Cerebellar nuclear complex (tissue), 1 donor: ENCODE results near the gene PARD3B.
"Not testable (repeated sequence)": the region's sequence is repeated elsewhere in the genome, so short reads cannot be mapped to it uniquely, and the experiment has no call there.

ENCODE experiments used
- DNase-seq, 2 experiments: peaks; one replicate each; lab custom pipeline; 2025; lab: John Stamatoyannopoulos, UW

Gene PARD3B

DNA sequence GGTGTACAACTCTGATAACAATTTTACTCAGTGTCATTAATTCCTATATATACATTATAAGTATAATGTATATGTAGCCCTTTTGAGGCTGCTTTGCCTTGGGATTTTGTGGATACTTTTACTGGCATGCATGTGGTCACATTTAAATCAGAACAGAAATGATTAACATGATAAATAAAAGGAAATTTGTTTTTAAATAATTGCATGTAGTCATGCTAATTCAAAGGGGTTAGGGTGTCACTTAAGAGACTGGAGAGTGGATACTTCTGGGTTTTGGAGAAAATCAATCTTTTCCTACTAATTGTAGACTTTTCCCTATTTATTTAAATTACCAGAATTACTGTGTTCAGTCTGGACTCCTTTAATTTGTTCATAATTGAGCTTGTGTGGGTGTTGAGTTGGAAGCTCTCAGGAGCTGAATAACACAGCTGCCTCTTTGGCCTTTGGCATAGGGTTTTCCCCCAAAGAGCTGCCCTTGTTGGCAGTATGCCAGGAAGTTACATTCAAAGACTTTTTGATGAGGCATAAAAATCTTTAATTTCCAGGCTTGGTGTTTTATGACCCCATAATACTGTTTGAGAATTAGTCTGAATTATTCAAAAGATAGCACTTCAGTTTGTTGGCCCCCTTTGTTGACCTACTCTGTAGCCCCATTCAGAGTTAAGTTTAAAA lies 652.3 kb downstream of the PARD3B start:
- no peak for DNase-seq

DNA sequence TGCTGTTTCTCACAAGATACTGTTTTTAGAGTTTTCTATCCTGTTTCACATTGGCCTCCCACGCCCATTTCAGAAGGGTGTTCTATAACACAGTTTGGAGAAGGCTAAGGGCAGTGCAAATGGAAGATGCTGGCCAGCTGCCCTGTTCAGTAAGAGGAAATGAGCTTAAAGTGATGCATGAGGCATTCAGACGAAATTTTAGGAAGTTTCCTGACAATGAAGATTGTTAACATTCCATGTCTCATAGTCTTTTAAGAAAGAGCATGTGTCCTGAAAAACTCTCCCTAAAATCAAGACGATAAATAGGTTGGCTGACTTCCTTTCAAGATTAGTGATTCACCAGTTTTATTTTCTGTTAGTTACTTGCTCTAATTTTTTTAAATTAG lies 652.9 kb downstream of the PARD3B start:
- DNase-seq = no peak

DNA sequence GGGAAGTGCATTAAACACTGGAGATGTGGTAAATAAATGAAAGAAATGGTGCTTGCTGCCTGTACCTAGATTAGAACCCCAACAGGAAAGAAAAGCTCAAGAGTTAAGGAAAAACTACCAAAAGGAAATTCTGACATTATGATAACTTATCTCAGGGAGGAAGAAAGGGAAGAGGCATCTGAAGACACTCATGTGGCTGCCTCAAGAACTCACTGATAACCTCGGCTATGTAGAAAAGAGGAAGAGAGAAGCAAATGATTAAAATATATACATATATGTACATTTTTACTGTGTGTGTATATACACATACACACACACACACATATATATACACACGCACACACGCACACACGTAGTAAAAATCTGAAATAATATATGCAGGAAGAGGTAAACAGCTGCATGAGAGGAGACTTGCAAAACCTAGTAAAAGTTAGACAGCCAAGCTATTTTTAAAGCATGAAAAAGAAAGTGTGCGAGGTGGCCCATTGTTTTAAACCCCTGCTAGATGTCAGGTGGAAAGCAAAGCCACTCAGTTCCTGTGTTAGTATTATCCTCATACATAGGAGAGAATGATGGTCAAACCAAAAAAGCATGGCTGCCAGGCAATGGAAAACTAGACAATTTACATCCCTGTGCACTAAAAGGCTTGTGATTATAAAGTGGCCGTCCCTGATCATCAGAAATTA lies 654.0 kb downstream of the PARD3B start:
- DNase-seq = no peak

DNA sequence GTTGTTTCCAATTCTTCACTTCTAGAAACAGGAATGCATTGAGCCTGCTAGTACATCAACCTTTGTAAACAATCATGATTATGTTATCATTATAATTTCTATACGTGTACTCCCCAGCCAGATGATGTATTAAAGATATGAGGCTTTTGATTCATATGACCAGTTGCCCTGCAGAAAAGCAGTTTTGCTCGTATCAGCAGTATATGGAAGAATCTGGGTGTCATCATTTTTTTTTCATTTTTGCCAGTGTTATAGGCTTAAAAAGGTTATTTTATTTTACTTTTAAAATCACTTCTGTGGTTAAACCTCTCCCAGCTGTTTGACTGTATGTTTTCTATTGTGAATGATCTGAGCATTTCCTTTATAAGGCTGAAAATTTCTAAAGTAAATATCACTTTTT lies 665.2 kb downstream of the PARD3B start:
- no peak for DNase-seq

DNA sequence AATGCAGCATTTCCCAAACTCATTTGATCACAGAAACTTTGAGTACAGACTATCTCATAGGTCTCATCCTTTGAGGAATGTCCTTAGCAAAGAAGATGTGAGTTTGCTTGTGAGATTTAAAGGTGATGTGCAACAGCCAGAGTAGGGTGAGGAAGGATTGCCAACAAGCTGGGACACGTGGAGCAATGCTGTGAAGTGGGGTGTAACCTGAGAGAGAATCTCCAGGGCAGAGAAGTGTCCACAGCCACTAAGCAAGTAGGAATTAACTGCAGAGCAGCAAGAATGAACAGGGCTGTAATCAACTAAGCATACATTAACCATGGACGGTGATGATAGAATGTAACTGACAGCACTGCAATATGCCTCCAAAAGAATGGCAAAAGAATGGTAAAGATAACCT lies 667.1 kb downstream of the PARD3B start:
- no peak for DNase-seq

DNA sequence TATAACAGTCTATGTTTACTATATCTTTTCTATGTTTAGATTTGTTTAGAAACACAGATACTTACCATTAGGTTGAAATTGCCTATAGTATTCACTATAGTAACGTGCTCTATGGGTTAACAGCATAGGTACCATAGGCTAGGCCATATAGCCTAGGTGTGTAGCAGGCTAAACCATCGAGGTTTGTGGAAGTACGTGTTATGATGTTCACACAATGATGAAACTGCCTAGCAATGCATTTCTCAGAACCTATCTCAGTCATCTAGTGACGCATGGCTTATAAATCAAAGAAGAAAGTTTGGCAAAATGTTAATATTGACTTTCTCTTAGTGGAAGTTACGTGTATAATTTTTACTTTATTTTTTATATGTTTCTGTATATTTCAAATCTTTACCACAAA lies 670.8 kb downstream of the PARD3B start:
- DNase-seq = no peak

DNA sequence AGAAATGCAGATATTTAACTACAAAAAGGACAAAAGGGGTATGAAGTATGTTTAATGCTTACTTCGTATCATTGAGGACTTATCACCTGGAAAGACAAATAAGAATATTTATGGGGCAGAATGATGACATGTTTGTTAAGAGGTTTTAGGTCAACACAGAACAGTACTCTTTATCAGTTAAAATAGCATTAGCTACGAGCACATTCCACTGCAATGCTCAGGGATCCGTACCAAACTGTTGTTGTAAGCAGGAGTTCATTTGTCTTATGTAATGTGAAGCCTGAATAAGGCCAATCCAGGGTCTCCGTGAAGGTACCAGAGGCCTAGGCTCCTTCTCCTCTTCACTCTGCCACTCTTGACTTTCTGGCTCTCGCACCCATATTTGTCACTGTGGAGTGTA lies 671.3 kb downstream of the PARD3B start:
- no peak for DNase-seq

DNA sequence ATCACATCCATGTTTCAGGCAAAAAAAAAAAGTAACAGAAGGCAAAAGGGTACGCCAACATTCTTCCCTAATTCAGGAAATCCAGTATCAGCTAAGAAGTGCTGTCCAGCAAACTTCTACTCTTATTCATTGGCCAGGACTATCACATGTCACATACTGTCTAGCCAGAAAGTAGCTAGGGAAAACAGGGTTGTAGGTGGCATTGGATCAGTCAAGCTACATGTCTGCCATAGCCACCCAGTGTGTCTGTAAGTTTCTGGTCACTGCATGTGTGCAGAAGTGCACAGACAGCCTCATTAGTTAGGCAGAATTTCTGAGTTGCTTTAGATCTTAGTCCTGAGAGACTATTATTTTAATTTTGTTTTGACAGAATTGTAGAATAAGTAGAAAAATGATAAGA lies 671.7 kb downstream of the PARD3B start:
- DNase-seq = no peak

DNA sequence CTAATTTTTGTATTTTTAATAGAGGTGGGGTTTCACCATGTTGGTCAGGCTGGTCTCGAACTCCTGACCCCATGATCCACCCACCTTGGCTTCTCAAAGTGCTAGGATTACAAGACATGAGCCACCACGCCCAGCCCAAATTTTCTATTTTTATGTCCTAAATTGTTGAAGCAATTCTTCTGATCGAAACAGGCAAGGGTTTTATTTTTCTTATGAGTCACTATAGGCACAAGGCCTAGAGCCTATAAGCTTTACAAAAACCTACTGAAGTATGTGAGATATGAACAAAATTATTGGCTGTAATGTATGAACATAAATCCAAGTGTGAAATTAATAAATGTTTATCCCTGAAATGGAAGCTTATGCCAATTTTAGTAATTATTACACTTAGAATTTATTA lies 672.8 kb downstream of the PARD3B start:
- DNase-seq = no peak

DNA sequence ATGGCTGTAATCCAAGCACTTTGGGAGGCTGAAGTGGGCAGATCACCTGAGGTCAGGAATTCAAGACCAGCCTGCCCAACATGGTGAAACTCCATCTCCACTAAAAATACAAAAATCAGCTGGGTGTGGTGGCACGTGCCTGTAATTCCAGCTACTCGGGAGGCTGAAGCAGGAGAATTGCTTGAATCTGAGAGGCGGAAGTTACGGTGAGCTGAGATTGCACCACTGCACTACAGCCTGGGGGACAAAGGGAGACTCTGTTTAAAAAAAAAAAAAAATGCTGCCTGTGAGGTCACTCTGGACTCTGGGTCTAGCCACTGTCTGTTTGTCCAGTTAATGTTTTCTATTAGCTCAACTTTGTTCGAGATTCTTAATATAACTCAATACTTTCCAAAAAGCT lies 673.5 kb downstream of the PARD3B start:
- not testable (repeated sequence) for DNase-seq

DNA sequence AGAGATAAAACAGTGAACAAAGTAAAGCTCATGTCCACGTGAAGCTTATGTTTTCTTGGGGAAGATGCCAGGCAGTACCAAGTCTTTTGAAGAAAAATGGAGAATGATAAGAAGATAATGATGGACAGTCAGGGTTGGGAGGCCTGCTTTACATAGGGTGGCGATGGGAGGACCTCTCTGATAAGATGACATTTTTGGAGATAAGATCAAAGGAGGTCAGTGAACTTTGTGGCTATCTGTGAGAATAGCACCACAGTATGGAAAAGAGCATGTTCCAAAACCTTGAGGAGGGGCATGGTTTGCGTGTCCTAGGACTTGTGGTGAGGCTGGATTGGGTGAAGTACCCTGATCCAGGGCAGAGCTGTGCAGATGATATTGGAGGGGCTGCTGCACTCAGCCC lies 675.3 kb downstream of the PARD3B start:
- DNase-seq = no peak

DNA sequence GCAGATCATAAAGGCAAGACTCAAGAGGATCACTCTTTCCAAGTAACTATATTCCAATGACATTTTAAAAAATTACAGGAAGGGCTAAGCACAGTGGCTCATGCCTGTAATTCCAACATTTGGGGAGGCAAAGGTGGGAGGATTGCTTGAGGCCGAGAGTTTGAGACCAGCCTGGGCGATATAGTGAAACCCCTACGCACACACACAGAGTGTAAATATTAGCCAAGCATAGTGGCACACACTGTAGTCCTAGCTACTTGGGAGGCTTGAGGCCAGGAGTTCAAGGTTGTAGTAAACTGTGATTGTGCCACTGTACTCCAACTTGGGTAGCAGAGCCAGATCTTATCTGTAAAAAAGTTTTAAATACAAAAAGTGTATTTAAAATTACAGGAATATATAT lies 686.8 kb downstream of the PARD3B start:
- DNase-seq = no peak

DNA sequence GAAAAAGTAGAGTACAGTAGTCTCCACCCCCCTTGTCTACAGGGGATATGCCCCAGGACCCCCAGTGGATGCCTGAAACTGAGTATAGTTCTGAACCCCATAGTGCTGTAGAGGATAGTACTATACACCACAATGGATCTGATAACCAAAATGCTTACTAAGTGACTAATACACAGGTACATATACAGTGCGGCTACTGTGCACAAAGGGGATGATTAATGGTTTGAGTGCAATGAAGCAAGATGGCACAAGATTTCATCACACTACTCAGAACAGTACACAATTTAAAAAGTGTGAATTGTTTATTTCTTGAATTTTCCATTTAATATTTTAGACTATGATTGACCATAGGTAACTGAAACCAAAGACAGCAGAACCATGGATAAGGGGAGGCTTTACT lies 690.2 kb downstream of the PARD3B start:
- DNase-seq = no peak

DNA sequence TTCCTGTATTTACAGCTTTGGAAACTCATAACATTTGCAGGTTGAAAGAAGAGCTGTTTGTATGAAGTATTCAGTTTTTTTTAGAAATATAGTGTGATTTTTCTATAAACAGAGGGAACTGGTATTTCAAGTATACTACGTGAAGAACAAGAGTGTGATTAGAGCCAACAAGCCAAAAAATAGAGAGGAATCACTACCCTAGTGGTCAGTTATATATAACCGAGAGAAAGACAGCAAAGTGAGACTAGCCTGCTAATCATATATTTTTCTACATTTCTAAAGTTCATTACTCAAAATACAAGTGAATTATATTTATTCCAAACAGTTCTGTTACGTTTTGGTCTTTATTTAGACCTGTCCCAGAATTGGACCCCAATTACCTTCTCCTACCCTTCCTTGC lies 692.2 kb downstream of the PARD3B start:
- no peak for DNase-seq

DNA sequence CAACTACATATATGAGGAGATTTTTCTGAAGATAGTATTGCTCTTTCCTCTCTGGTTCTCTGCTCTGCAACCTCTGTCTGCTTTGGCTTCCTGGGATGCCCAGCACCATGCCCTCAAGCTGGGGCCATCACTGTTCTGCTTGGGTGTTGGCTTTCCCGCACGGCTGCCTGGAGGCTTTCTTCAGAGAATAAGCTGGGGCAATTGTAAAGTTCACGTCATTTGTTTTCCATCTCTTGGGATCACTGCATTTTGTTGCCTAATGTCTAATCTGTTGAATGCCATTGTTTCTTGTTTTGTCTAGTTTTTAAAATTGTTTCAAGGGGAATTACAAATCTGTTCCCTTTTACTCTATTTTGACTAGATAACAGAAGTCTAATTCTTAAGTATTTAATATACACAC lies 699.7 kb downstream of the PARD3B start:
- no peak for DNase-seq

DNA sequence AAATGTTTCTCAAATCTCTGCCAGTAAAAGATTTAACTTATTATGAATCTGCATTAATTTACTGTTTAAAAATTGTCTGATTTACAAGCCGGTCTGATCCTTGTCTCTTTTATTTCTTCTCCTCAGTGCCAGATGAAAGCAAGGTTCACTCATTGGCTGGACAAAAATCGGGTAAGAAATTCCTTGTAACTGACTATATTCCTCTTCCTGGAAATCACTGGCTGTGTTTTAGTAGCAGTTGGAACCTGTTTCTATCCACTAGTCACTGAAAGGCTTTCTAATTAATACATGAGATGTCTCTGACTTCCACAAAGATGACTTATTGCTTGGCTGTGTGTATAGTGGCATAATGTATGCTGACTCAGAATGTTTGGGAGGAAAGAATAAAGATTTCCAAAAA lies 700.4 kb downstream of the PARD3B start:
- DNase-seq = no peak

DNA sequence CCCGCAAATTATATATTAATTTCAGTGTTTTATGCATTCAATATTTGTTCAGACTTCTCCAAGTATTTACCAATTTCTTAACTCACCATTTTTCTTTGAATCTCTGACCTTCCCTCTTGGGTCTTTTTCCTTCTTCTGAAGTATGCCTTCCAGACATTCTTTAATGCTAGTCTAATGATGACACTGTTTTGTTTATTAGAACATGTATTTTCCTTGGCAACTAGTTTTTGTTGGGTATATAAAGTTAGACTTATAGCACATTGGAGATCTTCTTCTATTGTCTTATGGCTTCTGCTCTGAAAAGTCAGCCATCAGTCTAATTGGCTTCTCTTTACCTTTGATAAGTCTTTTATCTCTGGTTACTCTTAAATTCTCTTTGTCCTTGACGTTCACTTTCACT lies 713.8 kb downstream of the PARD3B start:
- DNase-seq = no peak

DNA sequence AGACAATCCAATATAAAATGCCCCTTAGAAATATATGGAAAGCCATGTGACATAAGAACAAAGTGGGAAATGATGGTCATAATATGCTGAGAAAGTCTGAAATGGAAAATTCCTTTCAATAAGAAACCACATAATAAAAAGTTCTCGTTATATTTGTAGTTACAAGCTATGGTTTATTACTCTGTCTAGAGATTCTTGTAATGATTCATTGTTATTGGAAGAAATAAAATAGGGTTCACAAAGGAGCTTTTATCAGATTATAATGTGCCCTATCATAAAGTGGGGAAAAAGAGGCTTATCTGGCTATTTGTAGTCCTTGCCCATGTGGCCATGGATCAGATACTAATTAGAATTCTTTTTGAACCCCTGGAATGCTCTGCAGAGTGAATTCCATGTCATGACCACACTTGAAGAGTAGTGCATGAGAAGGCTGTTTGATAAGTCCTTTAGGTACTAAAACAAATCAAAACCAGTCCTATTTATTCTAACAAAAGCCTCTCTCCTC lies 716.3 kb downstream of the PARD3B start:
- DNase-seq = no peak

DNA sequence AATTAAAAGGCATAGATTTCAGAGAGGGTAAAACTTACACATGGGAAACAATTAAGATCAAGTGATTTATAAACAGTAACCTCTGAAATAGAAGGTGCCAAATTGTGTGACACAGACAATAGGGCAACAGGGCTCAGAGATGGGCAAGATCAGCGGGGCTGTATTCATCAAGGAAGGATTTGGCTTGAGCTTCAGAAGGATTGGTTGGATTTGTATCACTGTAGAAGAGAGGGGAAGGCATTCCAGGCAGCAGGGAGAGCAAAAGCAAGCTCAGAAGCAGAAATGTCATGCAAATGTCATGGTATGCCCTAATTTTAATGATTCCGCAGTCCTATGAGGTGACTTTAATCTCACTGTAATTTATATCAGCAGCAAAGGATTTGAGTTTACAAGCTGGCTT lies 722.0 kb downstream of the PARD3B start:
- no peak for DNase-seq

DNA sequence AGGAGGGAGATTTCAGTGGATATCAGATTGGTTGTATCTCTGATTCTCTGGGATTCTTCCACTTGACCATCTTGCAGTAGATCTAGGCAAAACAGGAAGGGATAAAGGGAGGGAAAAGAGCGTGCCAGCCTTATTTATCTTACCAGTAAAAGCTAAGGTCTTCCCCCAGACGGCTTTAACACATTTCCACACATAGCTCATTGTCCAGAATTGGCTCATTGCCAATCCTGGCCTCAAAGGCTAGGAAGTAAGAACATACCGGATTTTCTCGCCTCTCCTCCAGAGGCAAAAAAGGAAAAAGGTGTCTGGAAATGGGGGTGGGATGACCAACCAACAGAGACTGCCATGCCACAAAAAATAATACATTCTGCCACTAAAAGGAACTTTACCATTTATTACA lies 725.4 kb downstream of the PARD3B start:
- no peak for DNase-seq

DNA sequence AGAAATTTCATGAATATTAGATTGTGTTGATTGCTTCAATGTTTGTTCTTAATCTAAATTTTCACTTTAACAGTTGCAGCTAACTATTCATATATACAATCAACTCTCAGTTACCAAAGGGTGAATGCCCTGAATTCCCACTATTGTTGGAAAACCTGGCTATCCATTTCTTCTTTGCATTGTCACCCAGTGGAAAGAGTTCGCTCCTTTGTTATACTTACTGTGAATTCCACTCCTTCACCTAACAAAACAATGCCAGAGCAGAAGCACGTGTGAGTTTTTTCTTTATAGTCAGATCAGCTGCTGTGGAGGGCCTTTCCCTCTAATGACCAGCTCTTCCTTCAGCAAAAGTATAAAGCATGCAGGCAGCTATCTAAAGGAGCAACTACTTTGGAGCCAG lies 727.9 kb downstream of the PARD3B start:
- DNase-seq = no peak

DNA sequence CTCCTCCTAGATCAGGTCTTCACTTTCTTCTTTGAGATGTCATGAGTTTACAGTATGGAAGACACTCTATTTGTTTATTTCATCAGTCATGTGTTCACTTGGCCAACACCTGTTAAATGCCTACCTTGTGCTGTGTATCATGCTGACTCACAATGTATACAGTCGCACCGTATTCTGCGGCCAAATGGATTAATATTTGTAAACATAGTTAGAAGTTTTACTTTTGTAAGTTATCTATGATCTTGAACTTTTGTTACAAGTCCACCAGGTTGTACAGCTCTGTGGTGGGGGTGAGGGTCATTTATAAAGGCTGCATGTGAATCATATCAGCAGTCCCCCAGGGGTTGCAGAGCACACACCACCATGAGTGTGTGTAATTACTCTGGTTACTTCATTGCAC lies 728.4 kb downstream of the PARD3B start:
- no peak for DNase-seq

DNA sequence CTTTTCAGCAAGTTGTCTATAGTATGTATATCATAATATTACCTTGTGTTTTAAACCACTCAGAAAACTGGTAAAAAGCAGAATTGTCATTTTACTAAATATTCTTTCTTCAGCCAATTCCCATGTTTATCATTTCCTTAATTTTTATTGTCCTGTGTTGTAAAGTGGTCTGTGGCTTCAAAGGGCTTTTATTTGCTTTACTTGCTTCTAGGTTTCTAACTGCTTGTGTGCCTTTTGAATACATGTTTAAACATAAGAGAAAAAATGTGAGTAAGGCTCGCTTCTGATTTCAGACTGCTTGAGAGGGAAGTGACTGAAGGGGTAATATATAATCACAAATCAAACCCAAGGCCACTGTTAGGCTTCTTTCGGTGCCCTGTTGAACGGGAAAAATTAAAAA lies 729.5 kb downstream of the PARD3B start:
- no peak for DNase-seq
